Activated CD4-positive, alpha-beta memory T cell treated with anti-CD3 and anti-CD28 coated beads, Interleukin-2, amount 10 ng/mL, durations not matched to agents 7 days and 5 days (primary cell): ENCODE measurements around the gene DDX20. TPM values are rescaled to one million over a fixed set of nuclear protein-coding genes. Genes with fewer than 3 reads are reported as not detected.

Source experiments
- CTCF ChIA-PET: fragments of 350-600 bp; sonication (Branson Sonifier 250); formaldehyde crosslinking; loops from one replicate; lab custom pipeline; 2021; ENCODE audit warnings: antibody characterized with exemption, inconsistent platforms; lab: Charles Lee
- POLR2A ChIA-PET: fragments of 350-600 bp; sonication (Branson Sonifier 250); formaldehyde crosslinking; loops from one replicate; lab custom pipeline; 2021; ENCODE audit warnings: antibody characterized with exemption; lab: Charles Lee
- DNase-seq: peaks from one replicate; pipeline ENCODE4 v3.0.0-alpha.2; 2020
- H3K27ac Mint-ChIP-seq: one replicate; pipeline ENCODE4 v1.8.0; 2021; ENCODE audit warnings: mild to moderate bottlenecking, mixed read lengths
- H3K27me3 Mint-ChIP-seq: one replicate; pipeline ENCODE4 v1.8.0; 2021; ENCODE audit warnings: mixed read lengths
- H3K36me3 Mint-ChIP-seq: one replicate; pipeline ENCODE4 v1.8.0; 2021; ENCODE audit warnings: low read depth, mixed read lengths
- H3K4me1 Mint-ChIP-seq: one replicate; pipeline ENCODE4 v1.8.0; 2021; ENCODE audit warnings: mixed read lengths
- H3K4me3 Mint-ChIP-seq: one replicate; pipeline ENCODE4 v1.8.0; 2021; ENCODE audit warnings: mild to moderate bottlenecking, mixed read lengths
- H3K9me3 Mint-ChIP-seq: one replicate; pipeline ENCODE4 v1.8.0; 2021; ENCODE audit warnings: mixed read lengths
- total RNA-seq, 2 experiments: library from RNA; stranded (reverse); gene quantifications; one replicate each; pipeline ENCODE4 v1.2.3, GENCODE V29; 2021

The DDX20 gene
- total RNA-seq, 2 experiments from 2014 or later: 11.2 to 11.8 TPM

DNA sequence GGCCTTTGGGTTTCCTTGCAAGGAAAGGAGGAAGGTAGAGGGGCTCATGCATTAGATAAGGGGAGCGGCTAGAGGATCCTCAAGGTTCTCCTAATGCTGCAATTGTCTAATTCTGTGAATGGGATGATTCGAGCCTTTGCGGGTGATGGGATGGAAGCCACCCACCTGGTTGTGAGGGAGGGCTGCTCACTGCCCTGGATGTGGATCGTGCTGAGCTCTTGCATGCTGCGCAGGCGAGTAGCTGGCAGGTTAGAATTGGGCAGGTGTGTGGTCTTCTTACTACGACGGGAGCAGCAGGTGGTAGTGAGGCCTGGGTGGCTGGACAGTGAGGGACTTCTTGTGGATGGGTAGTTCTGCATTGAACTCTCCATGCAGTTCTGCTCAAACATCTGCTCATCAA is 21.2 kb downstream of the DDX20 start:
- H3K4me1 Mint-ChIP-seq: no peaks in the 10 kb centered on the region
- POLR2A ChIA-PET: no interaction called here
- H3K36me3 Mint-ChIP-seq: no peaks in the 10 kb centered on the region
- H3K27ac Mint-ChIP-seq: no peak overlapping the region
- H3K9me3 Mint-ChIP-seq: no peaks in the 10 kb centered on the region
- CTCF ChIA-PET: no interaction called here
- H3K4me3 Mint-ChIP-seq: no peak overlapping the region
- no peaks in the 10 kb centered on the region for H3K27me3 Mint-ChIP-seq
- no peak for DNase-seq

DNA sequence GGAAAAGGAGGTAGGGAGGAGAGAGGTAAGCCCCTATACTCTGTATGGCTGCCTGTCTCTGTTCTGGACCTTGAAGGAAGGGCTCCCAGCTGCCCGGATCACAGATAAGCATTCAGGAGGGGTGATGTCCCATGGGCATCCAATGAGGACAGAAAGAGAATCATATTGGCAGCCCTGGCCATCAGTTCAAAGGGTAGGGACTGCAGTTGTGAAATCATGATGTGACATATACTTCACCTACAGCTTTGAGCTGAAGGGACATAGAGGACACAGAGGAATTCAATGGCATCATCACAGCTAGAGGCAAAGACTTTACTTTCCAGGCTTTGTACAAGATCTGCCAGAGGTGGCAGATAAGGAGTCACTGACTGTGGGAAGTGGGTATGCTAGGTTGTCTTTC is 21.6 kb downstream of the DDX20 start:
- H3K36me3 Mint-ChIP-seq: no peaks in the 10 kb centered on the region
- H3K4me3 Mint-ChIP-seq: no peak overlapping the region
- no peak for DNase-seq
- CTCF ChIA-PET: interaction anchor here (1.8 kb wide), 1 partner anchor 8 kb away, joined by 5 read pairs; no protein-coding TSS in a partner anchor
- no peaks in the 10 kb centered on the region for H3K9me3 Mint-ChIP-seq
- no peak overlapping the region for H3K27ac Mint-ChIP-seq
- POLR2A ChIA-PET: no interaction called here
- no peaks in the 10 kb centered on the region for H3K27me3 Mint-ChIP-seq
- H3K4me1 Mint-ChIP-seq: no peaks in the 10 kb centered on the region

DNA sequence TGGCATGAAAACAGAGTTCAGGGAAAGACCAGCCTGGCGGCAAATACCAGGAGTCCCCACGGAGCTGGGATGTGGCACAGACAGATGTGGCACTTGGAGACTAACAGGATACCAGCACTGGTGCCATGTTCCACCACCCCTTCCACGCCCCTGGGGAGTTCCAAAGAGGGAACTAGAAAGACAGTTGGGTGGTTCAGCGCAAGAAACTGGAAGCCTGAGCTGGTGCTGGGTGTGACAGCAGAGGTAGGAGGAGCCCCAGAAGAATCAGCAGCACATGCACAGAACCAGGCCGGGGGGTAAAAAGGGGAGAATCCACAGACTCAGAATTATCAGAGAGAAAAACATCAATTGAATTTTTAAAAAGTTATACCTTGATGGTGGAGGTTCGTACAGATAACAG is 22.4 kb downstream of the DDX20 start:
- Mint-ChIP-seq H3K4me1 (no peaks in the 10 kb centered on the region), H3K4me3 (no peak overlapping the region), H3K27me3 (no peaks in the 10 kb centered on the region), H3K27ac (no peak overlapping the region), H3K36me3 (no peaks in the 10 kb centered on the region), H3K9me3 (no peaks in the 10 kb centered on the region)
- ChIA-PET POLR2A (no interaction called here), CTCF (interaction anchor here (1.8 kb wide), 1 partner anchor 8 kb away, joined by 5 read pairs; no protein-coding TSS in a partner anchor)
- no peak for DNase-seq

DNA sequence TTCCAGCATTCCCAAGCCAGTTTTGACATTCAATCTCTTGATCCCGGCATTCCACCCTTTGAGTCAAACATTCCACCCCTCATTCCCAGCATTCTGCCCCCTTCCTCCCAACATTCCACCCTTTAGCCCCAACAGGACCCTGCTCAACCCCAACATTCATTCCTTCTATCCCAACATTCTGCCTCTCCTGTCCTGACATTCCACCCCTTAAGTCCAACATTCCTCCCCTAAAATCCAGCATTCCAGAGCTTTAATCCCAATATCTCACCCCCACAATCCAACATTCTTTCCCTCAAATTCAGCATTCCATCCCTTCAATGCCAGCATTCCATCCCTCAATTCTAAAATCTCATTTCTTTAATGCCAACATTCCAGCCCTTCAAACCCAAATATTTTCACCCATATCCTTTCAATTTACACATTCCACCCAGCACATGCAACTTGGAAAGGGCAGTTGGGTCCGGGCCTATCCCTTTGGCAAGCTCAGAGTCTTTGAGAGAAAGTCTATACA is 22.9 kb downstream of the DDX20 start:
- ChIA-PET CTCF (interaction anchor here (1.8 kb wide), 1 partner anchor 9 kb away, joined by 5 read pairs; no protein-coding TSS in a partner anchor), POLR2A (no interaction called here)
- H3K27ac Mint-ChIP-seq: no peak overlapping the region
- no peaks in the 10 kb centered on the region for H3K36me3 Mint-ChIP-seq
- DNase-seq: no peak
- H3K9me3 Mint-ChIP-seq: no peaks in the 10 kb centered on the region
- no peaks in the 10 kb centered on the region for H3K4me1 Mint-ChIP-seq
- no peak overlapping the region for H3K4me3 Mint-ChIP-seq
- H3K27me3 Mint-ChIP-seq: no peaks in the 10 kb centered on the region

DNA sequence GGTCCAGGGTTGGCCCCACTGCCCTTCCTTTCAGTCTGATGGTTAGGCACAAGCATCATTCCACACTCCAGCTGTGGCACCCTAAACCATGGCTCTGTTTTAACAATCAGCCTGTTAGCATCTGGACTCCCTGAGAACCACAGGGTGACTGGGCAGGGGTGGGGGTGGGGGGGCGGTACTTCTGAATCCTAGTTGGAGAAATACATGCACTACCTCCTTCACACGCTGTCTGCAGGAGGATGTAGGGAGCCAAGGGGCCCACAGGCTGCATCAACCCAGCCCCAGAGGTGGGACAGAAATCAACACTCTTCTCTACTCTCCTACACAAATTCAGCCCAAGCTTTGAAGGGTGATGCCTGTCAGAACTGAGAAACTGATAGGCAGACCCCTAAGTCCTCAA is 23.8 kb downstream of the DDX20 start:
- H3K9me3 Mint-ChIP-seq: no peaks in the 10 kb centered on the region
- no peak for DNase-seq
- ChIA-PET POLR2A (no interaction called here), CTCF (no interaction called here)
- no peak overlapping the region for H3K27ac Mint-ChIP-seq
- no peak overlapping the region for H3K4me3 Mint-ChIP-seq
- no peaks in the 10 kb centered on the region for H3K4me1 Mint-ChIP-seq
- H3K27me3 Mint-ChIP-seq: no peaks in the 10 kb centered on the region
- no peaks in the 10 kb centered on the region for H3K36me3 Mint-ChIP-seq

DNA sequence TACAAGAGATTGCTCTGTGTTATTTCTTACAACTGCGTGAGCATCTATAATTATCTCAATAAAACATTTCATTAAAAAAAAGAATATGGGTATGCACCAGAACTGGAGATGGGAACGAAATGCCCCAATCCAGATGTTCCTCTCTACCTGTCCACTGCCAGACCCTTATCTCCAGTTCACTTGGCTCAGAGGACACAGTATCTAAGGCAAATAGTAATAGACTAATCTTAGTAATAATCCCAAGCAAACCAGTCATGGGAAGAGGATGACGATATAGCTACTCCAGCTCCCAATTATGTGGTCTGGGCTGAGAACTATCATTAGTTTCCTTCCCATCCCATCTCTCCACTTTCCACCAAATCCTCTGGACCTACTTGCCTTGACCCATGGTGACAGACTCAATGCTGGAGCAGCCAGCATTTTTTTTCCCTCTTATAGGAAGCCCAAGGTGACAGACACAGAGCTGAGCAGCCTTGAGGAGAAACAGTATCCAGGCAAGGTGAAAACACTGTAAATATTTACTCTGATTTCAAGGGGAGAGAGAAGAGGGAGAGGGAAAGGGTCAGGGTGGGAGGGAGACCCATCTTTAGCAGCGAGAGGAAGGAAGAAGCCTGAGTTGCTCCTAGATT is 28.7 kb downstream of the DDX20 start:
- POLR2A ChIA-PET: no interaction called here
- CTCF ChIA-PET: no interaction called here
- Mint-ChIP-seq H3K27ac (no peak overlapping the region), H3K4me3 (no peak overlapping the region), H3K36me3 (no peaks in the 10 kb centered on the region), H3K27me3 (peaks cover 14% of the 10 kb centered on the region), H3K9me3 (no peaks in the 10 kb centered on the region), H3K4me1 (no peaks in the 10 kb centered on the region)
- DNase-seq: no peak

DNA sequence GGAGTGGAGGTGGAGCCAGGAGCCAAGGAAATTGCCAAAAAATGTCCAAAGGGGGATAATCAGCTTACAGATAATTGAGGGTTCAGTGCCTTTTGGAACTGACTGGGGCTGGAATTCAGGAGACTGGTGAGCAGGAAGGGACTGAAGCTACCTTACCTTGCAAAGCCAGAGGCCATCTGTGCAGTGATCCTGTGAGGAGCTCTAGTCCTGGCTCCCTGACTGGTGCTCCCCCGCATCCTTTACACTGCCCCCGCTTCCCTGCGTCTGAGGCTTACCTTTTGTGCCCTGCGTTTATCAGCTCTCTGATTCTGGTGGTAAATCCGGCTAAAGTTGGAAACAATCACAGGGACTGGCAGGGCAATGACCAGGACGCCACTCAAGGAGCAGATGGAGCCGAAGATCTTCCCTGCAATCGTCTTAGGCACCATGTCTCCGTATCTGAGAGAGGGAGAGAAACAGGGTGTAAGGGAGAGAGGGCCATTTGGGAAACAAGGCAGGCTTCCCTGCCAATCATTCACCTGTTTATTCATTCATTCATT is 31.0 kb downstream of the DDX20 start:
- no peak for DNase-seq
- Mint-ChIP-seq H3K9me3 (no peaks in the 10 kb centered on the region), H3K36me3 (no peaks in the 10 kb centered on the region), H3K27me3 (peaks cover 26% of the 10 kb centered on the region), H3K27ac (no peak overlapping the region), H3K4me3 (no peak overlapping the region), H3K4me1 (no peaks in the 10 kb centered on the region)
- CTCF ChIA-PET: no interaction called here
- POLR2A ChIA-PET: no interaction called here

DNA sequence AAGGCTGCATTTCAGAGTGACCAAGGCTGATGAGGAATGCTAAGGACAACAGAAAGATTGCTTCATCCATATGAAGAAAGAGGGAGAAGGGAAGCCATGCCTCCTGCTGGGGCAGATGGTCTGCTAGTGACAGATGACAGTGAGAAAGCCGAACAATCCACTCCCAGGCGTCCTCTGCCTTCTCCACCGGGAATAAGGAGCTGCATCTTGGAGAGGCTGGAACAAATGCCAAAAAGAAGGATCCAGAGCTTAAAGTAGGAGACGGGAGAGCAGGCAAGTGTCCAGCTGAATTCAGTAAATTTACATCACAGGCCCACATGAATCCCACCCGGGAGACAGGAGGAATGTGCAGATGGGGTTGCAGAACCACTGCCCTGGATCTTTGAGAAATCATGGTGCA is 33.4 kb downstream of the DDX20 start:
- no peaks in the 10 kb centered on the region for H3K4me1 Mint-ChIP-seq
- H3K36me3 Mint-ChIP-seq: no peaks in the 10 kb centered on the region
- DNase-seq: no peak
- peaks cover 31% of the 10 kb centered on the region for H3K27me3 Mint-ChIP-seq
- H3K4me3 Mint-ChIP-seq: no peak overlapping the region
- ChIA-PET CTCF (no interaction called here), POLR2A (no interaction called here)
- no peak overlapping the region for H3K27ac Mint-ChIP-seq
- H3K9me3 Mint-ChIP-seq: no peaks in the 10 kb centered on the region

DNA sequence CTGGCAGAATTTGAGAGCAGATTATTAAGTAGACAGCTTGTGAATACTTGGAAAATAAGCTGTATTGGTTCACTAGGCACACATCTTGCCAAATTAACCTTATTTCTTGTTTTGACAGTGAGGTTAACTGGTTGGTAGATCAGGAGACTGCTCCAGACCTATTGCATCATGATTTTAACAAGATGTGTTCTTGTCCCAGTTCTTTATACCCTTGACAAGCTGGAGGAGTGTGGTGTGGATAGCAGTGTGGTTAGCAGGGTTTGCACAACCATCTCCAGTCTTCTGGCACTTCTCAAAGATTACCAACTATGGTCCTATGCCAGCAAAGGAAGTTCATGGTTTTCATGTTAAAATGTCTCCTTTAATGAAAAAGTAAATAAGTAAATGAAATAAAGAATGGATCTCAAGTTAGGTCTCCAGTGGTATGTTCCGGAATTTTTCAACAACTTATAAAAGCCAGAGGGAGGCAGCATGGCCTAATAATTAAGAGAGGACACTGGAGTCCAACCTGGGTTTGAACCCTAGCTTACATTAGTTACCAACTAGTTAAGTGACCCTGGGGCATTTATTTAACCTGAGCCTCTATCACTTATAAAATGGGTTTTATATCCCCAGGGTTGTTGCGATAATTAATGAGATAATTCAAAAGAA is 34.1 kb downstream of the DDX20 start:
- DNase-seq: no peak
- Mint-ChIP-seq H3K9me3 (no peaks in the 10 kb centered on the region), H3K27ac (no peak overlapping the region), H3K4me1 (no peaks in the 10 kb centered on the region), H3K27me3 (peaks cover 31% of the 10 kb centered on the region), H3K4me3 (no peak overlapping the region), H3K36me3 (no peaks in the 10 kb centered on the region)
- POLR2A ChIA-PET: no interaction called here
- CTCF ChIA-PET: no interaction called here

DNA sequence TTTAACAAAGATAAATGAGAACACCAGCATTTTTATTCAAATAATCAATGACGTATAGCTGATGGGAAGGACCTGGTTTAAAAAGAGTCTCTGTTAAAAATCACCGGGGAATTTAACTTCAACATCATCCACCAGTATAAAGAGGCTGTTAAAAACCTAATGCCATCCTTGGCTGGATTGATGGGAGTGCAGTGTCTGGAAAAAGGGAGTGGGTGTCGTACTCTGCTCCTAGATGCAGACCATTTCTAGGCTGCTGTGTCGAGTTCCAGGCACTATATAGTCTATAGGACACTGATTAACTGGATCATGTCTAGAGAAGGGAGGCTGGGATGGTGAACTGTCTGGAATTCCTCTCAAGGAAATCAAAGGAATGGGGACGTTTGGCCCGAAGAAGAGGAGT is 36.1 kb downstream of the DDX20 start:
- CTCF ChIA-PET: no interaction called here
- Mint-ChIP-seq H3K9me3 (no peaks in the 10 kb centered on the region), H3K4me1 (no peaks in the 10 kb centered on the region), H3K36me3 (no peaks in the 10 kb centered on the region), H3K27me3 (peaks cover 25% of the 10 kb centered on the region), H3K4me3 (no peak overlapping the region), H3K27ac (no peak overlapping the region)
- POLR2A ChIA-PET: no interaction called here
- no peak for DNase-seq

DNA sequence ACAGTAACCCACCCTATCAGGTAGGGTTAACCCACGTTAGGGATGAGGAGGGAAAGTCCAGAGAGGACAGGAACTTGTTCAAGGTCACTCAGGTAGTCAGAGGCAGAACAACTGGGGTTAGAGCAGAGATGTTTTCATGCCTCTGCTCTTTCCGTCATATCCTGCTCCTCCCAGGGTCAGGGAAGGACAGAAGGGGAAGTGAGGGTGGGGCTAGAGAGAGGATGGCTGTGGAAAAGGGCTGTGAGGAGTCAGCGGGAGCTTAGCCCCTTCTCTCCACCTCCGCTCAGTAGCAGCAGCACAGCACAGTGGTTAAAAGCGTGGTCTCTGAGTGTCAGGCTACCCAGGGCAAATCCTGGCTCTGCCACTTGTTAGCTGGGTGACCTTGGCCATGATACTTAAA is 36.5 kb downstream of the DDX20 start:
- no peak for DNase-seq
- POLR2A ChIA-PET: no interaction called here
- CTCF ChIA-PET: interaction anchor here (0.6 kb wide), 1 partner anchor 311 kb away, joined by 4 read pairs; no protein-coding TSS in a partner anchor

DNA sequence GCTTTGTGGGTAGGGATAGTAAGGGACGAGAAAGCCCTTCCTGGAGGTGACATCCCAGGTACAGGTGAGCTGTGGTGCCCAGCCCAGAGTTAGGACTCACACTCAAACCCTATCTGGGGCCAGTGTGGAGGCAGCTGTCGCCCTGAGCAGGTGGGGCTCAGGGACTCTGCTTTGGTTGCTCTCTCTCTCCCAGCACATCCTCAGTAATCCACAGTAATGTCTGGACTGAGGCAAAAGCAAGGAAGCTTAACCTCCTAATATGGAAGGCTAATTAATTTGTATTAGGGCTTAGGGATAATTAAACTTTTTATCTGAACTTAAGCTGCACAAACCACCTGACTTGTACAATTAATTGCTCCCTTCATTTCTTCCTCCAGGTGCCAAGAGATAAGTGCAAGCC is 38.2 kb downstream of the DDX20 start:
- no peak overlapping the region for H3K27ac Mint-ChIP-seq
- H3K4me3 Mint-ChIP-seq: no peak overlapping the region
- DNase-seq: no peak
- ChIA-PET CTCF (no interaction called here), POLR2A (no interaction called here)
- no peaks in the 10 kb centered on the region for H3K4me1 Mint-ChIP-seq
- peaks cover 22% of the 10 kb centered on the region for H3K27me3 Mint-ChIP-seq
- no peaks in the 10 kb centered on the region for H3K9me3 Mint-ChIP-seq
- no peaks in the 10 kb centered on the region for H3K36me3 Mint-ChIP-seq

More for the DNA sequence above, 36.5 kb downstream of the DDX20 start:
- peaks cover 23% of the 10 kb centered on the region for H3K27me3 Mint-ChIP-seq
- no peaks in the 10 kb centered on the region for H3K9me3 Mint-ChIP-seq
- no peak overlapping the region for H3K4me3 Mint-ChIP-seq
- no peaks in the 10 kb centered on the region for H3K36me3 Mint-ChIP-seq
- H3K27ac Mint-ChIP-seq: no peak overlapping the region
- H3K4me1 Mint-ChIP-seq: no peaks in the 10 kb centered on the region

DNA sequence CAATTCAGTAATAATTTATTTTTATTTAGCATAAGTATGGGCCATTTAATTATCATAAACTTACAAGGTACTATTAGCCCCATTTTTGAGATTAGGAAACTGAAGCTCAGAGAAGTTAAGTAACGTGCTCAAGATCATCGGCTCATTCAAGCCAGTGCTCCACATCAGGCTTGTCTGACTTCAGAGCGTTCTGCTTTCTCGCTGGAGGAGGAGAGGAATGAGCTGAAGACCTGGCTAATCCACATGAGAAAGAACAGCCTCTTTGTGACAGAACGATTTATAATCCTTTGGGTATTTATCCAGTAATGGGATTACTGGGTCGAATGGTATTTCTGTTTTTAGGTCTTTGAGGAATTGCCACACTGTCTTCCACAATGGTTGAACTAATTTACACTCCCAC is 39.7 kb downstream of the DDX20 start:
- ChIA-PET POLR2A (no interaction called here), CTCF (no interaction called here)
- no peaks in the 10 kb centered on the region for H3K4me1 Mint-ChIP-seq
- H3K27me3 Mint-ChIP-seq: peaks cover 24% of the 10 kb centered on the region
- no peak for DNase-seq
- no peak overlapping the region for H3K4me3 Mint-ChIP-seq
- H3K9me3 Mint-ChIP-seq: no peaks in the 10 kb centered on the region
- H3K36me3 Mint-ChIP-seq: no peaks in the 10 kb centered on the region
- no peak overlapping the region for H3K27ac Mint-ChIP-seq
